ENCODE results near the gene BAHCC1.

The BAHCC1 gene

DNA sequence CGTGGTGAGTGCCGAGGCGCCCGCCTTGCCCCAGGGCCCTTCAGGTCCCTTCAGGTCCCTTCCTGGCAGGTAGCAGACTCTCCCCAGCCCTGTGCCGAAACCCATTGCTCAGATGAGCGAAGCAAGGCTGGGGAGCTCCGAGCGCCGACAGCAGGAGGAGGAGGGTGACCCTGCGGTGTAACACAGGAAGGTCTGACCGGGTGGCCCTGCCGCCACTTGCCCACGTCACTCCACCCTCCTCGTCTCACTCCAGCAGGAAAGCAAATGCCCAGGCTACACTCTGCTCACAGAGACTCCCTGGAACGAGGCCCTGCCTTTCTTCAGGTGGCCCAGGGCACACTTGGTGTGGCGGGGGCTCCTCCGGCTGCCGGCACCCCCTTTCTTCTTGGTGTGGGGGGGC lies 60.1 kb downstream of the BAHCC1 start:
- no peak for DNase-seq (ENCODE audit: low read depth)

DNA sequence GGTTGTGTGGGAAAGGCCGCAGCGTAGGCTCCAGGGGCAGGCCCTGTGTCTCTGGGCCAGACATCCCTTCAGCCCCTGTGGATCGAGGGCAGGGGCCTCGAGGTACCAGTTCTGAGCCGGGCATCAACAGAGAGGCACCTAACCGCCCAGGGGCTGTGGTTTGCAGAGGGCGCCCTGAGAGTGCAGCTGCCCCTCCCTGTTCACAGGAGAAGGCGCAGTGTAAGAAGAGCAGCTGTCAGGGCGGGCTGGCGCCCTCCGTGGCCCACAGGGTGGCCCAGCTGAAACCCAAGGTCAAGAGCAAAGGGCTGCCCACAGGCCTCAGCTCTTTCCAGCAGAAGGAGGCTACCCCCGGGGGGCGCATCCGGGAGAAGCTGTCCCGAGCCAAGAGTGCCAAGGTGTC lies 60.8 kb downstream of the BAHCC1 start:
- no peak for DNase-seq (ENCODE audit: low read depth)
- no peak overlapping the region for H3K4me3 ChIP-seq (ENCODE audit: control insufficient read depth, low read depth, low read length)
- no peak for TF ChIP-seq CTCF (conservative IDR thresholded peaks at IDR 0.05; ENCODE audit: control insufficient read depth, insufficient read depth, low read depth, low read length)

More for the DNA sequence above, 60.1 kb downstream of the BAHCC1 start:
- H3K4me3 ChIP-seq (ENCODE audit: control insufficient read depth, low read depth, low read length) = no peak overlapping the region
- TF ChIP-seq CTCF (conservative IDR thresholded peaks at IDR 0.05; ENCODE audit: control insufficient read depth, insufficient read depth, low read depth, low read length) = no peak

- TF ChIP-seq CTCF (conservative IDR thresholded peaks at IDR 0.05; ENCODE audit: control insufficient read depth, insufficient read depth, low read depth, low read length) = no peak
- DNase-seq (ENCODE audit: low read depth) = no peak
- H3K4me3 ChIP-seq (ENCODE audit: control insufficient read depth, low read depth, low read length) = no peak overlapping the region
Measured at GRCh38 chr17:81456798-81457197, 61.5 kb downstream of the BAHCC1 start.

DNA sequence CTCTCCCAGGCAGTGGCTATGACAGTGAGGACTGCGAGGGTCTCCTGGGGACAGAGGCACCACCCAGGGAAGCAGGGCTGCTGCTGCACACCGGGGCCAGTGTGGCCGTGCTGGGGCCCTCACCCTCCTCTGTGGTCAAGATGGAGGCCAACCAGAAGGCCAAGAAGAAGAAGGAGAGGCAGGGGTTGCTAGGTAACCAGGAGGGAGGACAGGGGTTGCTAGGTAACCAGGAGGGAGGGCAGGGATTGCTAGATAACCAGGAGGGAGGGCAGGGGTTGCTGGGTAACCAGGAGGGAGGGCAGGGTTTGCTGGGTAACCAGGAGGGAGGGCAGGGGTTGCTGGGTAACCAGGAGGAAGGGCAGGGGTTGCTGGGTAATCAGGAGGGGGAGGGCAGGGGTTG lies 62.1 kb downstream of the BAHCC1 start:
- no peak for TF ChIP-seq CTCF (conservative IDR thresholded peaks at IDR 0.05; ENCODE audit: control insufficient read depth, insufficient read depth, low read depth, low read length)
- H3K4me3 ChIP-seq (ENCODE audit: control insufficient read depth, low read depth, low read length) = no peak overlapping the region
- DNase-seq (ENCODE audit: low read depth) = no peak

DNA sequence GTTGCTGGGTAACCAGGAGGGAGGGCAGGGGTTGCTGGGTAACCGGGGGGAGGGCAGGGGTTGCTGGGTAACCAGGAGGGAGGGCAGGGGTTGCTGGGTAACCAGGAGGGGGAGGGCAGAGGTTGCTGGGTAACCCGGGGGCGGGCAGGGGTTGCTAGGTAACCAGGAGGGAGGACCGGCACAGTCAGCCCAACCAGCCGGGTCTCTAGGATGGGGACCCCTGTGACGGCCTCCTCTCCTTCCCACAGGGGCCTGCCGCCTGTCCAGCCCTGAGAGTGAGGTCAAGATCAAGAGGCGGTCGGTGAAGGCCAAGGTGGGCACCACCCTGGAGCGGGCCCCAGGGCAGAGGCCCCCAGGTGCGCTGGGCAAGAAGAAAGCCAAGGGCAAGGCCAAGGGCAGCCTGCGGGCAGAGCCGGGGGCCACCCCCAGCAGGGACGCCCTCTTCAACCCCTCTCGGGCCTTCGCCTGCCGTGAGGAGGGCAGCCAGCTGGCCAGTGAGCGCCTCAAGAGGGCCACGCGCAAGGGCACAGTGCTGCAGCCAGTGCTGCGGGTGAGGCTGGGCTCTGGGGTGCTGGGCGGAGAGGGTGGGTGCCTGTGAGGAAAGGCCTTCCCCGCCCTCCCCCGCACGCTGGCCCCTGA lies 62.8 kb downstream of the BAHCC1 start:
- H3K4me3 ChIP-seq (ENCODE audit: control insufficient read depth, low read depth, low read length) = no peak overlapping the region

GRCh38 chr17:81458628-81459027 lies 63.4 kb downstream of the BAHCC1 start:
- no peak for TF ChIP-seq CTCF (conservative IDR thresholded peaks at IDR 0.05; ENCODE audit: control insufficient read depth, insufficient read depth, low read depth, low read length)

More for the DNA sequence above, 62.8 kb downstream of the BAHCC1 start:
- TF ChIP-seq CTCF (conservative IDR thresholded peaks at IDR 0.05; ENCODE audit: control insufficient read depth, insufficient read depth, low read depth, low read length) = no peak
- DNase-seq (ENCODE audit: low read depth) = no peak

GRCh38 chr17:81459224-81459623 lies 64.0 kb downstream of the BAHCC1 start:
- H3K4me3 ChIP-seq (ENCODE audit: control insufficient read depth, low read depth, low read length) = no peak overlapping the region
- DNase-seq (ENCODE audit: low read depth) = no peak
- TF ChIP-seq CTCF (conservative IDR thresholded peaks at IDR 0.05; ENCODE audit: control insufficient read depth, insufficient read depth, low read depth, low read length) = no peak

More at GRCh38 chr17:81458628-81459027, 63.4 kb downstream of the BAHCC1 start:
- no peak overlapping the region for H3K4me3 ChIP-seq (ENCODE audit: control insufficient read depth, low read depth, low read length)
- no peak for DNase-seq (ENCODE audit: low read depth)

All from fibroblast of mammary gland (primary cell).